ENCODE measurements around the gene RABL2B. TPM values are rescaled to one million over a fixed set of nuclear protein-coding genes. Genes with fewer than 3 reads are reported as not detected.
"Not testable (repeated sequence)": the region's sequence is repeated elsewhere in the genome, so short reads cannot be mapped to it uniquely, and the experiment has no call there.

The RABL2B gene
- total RNA-seq (ENCODE audit: low replicate concordance) = 7.7 and 18.0 TPM in 2 replicates

GRCh38 chr22:50783033-50783879 lies at the start of gene RABL2B:
RABL2B (minus strand) TSS chr22:50783636; CDS start chr22:50782294, 1,342 bp downstream.
- peak within 1 kb of the TSS; percentile 70 for H3K4me3 ChIP-seq (ENCODE audit: low read depth, low read length)
- DNase-seq (ENCODE audit: low read depth) = peak; percentile 87

- not testable (repeated sequence) for DNase-seq (ENCODE audit: low read depth)
Observed at GRCh38 chr22:50786936-50787335, 3.5 kb upstream of the RABL2B start.

GRCh38 chr22:50785289-50785688 lies 1.9 kb upstream of the RABL2B start:
- DNase-seq (ENCODE audit: low read depth); H3K4me3 ChIP-seq (ENCODE audit: low read depth, low read length): not testable (repeated sequence)

More at GRCh38 chr22:50786936-50787335, 3.5 kb upstream of the RABL2B start:
- not testable (repeated sequence) for H3K4me3 ChIP-seq (ENCODE audit: low read depth, low read length)

- H3K4me3 ChIP-seq (ENCODE audit: low read depth, low read length) = peak overlapping the region; percentile 70
- DNase-seq (ENCODE audit: low read depth) = not testable (repeated sequence)
Observed at GRCh38 chr22:50783880-50784276, 442 bp upstream of the RABL2B start.

GRCh38 chr22:50782253-50782652 lies 1.2 kb downstream of the RABL2B start:
- DNase-seq (ENCODE audit: low read depth) = not testable (repeated sequence)
- H3K4me3 ChIP-seq (ENCODE audit: low read depth, low read length) = peak overlapping the region; percentile 14

- H3K4me3 ChIP-seq (ENCODE audit: low read depth, low read length); DNase-seq (ENCODE audit: low read depth): not testable (repeated sequence)
Observed at GRCh38 chr22:50780244-50780643, 3.2 kb downstream of the RABL2B start.

- DNase-seq (ENCODE audit: low read depth); H3K4me3 ChIP-seq (ENCODE audit: low read depth, low read length): not testable (repeated sequence)
Observed at GRCh38 chr22:50777631-50778030, 5.8 kb downstream of the RABL2B start.

GRCh38 chr22:50775132-50775531 lies 8.3 kb downstream of the RABL2B start:
- not testable (repeated sequence) for H3K4me3 ChIP-seq (ENCODE audit: low read depth, low read length)
- peak; percentile 22 for DNase-seq (ENCODE audit: low read depth)
- peak; percentile 54 for TF ChIP-seq CTCF (IDR thresholded peaks at IDR 0.05; ENCODE audit: insufficient read depth, low read length)

- not testable (repeated sequence) for H3K4me3 ChIP-seq (ENCODE audit: low read depth, low read length); DNase-seq (ENCODE audit: low read depth)
Observed at GRCh38 chr22:50764288-50764687, 19.1 kb downstream of the RABL2B start.

- not testable (repeated sequence) for DNase-seq (ENCODE audit: low read depth); H3K4me3 ChIP-seq (ENCODE audit: low read depth, low read length)
Observed at GRCh38 chr22:50761829-50762228, 21.6 kb downstream of the RABL2B start.

GRCh38 chr22:50759597-50760341 lies 23.7 kb downstream of the RABL2B start:
- not testable (repeated sequence) for H3K4me3 ChIP-seq (ENCODE audit: low read depth, low read length)
- DNase-seq (ENCODE audit: low read depth) = peak; percentile 67

GRCh38 chr22:50756949-50757491 lies 26.4 kb downstream of the RABL2B start:
- DNase-seq (ENCODE audit: low read depth) = peak; percentile 12
- H3K4me3 ChIP-seq (ENCODE audit: low read depth, low read length) = peak overlapping the region; percentile 67
- peak; percentile 28 for TF ChIP-seq CTCF (IDR thresholded peaks at IDR 0.05; ENCODE audit: insufficient read depth, low read length)

GRCh38 chr22:50756406-50756805 lies 27.0 kb downstream of the RABL2B start:
- H3K4me3 ChIP-seq (ENCODE audit: low read depth, low read length); DNase-seq (ENCODE audit: low read depth): not testable (repeated sequence)

- not testable (repeated sequence) for DNase-seq (ENCODE audit: low read depth); H3K4me3 ChIP-seq (ENCODE audit: low read depth, low read length)
Observed at GRCh38 chr22:50755251-50755650, 28.2 kb downstream of the RABL2B start.

- not testable (repeated sequence) for DNase-seq (ENCODE audit: low read depth); H3K4me3 ChIP-seq (ENCODE audit: low read depth, low read length)
Observed at GRCh38 chr22:50749302-50750074, 33.9 kb downstream of the RABL2B start.
